Embryonic facial prominence (tissue), 1 donor: Measurements from ENCODE around the gene MTO1.
"Not testable (repeated sequence)": the region's sequence is repeated elsewhere in the genome, so short reads cannot be mapped to it uniquely, and the experiment has no call there.

Experiments used
- DNase-seq: peaks from one replicate; pipeline ENCODE4 v3.0.0-alpha.2; 2016; ENCODE audit errors: extremely low spot score

The MTO1 gene

GRCh38 chr6:73525546-73526330, 64.2 kb downstream of the MTO1 start:
- DNase-seq: no peak

DNA sequence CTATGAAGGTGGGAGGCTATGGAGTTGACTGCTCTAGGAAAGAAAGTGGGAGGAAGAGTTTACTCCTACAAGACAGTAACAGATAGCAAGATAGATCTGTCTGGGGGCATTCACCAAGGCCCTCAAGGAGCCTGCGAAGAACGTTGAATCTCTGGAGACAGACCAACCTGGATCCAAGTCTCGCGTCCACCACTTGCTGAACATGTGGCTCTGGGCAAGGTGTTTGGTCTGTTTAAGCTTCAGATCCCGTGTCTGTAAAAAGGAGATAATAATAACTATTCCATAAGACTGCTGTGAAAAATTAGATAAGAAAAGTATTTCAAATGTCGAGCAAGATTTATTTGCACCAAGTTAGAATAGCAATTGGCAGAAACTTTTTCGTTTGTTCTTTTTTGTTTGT, 67.4 kb downstream of the MTO1 start:
- DNase-seq: no peak

- DNase-seq: no peak
These were observed 70.8 kb downstream of the MTO1 start for GRCh38 chr6:73532293-73532692.

DNA sequence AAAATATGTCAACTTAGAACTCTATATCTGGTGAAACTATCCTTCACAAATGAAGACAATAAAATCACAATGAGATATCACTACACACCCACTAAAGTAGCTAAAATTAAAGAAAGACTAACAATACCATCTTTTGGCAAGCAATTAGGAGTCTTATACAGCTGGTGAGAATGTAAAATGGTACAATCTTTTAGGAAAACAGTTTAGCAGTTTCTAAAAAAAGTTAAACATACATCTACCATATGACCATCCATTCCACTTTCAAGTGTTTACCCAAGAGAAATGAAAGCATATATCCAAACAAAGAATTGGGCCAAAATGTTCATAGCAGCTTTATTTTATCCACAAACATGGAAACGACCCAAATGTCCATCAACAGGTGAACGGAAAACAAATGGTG, 73.1 kb downstream of the MTO1 start:
- DNase-seq: no peak

GRCh38 chr6:73537677-73538076, 76.1 kb downstream of the MTO1 start:
- no peak for DNase-seq

- DNase-seq: no peak
These were observed 76.7 kb downstream of the MTO1 start for GRCh38 chr6:73538116-73538779.

DNA sequence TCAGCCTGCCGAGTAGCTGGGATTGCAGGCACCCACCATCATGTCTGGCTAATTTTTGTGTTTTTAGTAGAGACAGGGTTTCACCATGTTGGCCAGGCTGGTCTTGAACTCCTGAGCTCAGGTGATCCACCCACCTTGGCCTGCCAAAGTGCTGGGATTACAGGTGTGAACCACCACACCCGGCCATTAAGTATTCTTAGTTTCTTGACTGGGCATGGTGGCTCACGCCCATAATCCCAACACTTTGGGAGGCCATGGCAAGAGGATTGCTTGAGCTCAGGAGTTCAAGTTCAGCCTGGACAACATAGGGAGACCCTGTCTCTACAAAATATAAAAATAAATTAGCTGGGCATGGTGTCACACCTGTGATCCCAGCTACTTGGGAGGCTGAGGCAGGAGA, 80.9 kb downstream of the MTO1 start:
- DNase-seq: not testable (repeated sequence)

- DNase-seq: no peak
These were observed 81.4 kb downstream of the MTO1 start for GRCh38 chr6:73542891-73543290.

DNA sequence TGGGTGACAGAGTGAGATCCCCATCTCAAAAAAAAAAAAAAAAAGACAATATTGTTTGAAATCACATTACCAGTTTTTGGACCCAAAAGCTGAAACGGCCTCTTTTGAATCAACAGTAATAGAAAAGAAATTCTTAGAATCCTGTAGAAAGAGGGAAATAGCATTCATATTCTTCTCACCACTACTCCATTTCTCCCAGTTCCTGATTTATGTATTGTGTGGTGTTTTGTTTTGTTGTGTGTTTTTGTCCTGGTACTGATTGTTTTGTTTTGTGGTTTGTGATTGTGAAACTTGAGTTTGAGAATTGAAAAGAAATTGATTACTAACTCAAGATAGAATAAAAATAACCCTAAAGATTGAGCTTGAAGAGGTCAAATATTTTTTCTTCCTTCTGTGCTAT, 85.5 kb downstream of the MTO1 start:
- DNase-seq: no peak

DNA sequence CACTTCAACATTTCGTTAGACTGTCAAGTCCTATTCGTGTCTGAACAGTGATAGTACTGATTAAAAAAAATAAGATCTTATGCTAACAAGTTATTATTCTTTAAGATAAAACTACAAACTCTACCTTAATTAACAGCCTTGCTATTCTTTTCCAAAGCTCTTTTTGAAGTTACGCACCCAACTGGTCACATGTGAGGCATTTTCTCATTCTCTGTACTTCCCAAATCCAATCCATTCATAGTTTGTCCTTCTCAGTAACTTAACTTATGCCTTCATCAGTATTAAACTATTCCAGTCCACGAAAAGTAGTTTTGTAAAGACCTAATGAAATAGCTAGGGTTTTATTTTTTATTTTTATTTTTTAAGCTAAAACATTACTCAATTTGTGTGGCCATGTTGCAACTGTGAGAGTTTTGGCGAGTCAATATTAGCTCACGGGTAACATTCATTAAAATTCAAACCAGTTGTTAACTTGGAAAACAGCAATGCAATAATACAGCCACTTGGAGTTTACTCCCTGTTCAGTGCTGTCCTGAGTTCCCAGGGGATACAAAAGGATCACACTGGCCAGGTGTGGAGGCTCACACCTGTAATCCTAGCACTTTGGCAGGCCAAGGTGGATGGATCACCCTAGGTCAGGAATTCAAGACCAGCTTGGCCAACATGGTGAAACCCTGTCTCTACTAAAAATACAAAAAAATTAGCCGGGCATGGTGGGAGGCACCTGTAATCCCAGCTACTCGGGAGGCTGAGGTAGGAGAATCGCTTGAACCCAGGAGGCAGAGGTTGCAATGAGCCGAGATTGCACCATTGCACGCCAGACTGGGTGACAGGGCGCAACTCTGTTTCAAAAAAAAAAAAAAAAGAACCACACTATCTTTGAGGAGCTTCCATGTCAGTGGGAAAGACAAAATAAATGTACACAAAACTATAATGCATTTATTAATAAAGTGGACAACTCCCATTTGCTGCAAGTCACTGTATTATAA, 87.2 kb downstream of the MTO1 start:
- DNase-seq: no peak

DNA sequence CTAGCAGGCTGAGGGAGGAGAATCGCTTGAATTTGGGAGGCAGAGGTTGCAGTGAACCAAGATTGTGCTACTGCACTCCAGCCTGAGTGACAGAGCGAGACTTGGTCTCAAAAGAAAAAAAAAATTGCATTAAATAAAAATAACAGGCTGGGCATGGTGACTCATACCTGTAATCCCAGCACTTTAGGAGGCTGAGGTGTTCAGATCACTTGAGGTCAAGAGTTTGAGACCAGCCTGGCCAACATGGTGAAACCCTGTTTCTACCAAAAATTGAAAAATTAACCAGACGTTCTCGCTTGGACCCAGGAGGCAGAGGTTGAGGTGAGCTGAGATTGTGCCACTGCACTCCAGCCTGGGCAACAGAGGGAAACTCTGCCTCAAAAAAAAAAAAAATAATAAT, 89.6 kb downstream of the MTO1 start:
- DNase-seq: not testable (repeated sequence)

DNA sequence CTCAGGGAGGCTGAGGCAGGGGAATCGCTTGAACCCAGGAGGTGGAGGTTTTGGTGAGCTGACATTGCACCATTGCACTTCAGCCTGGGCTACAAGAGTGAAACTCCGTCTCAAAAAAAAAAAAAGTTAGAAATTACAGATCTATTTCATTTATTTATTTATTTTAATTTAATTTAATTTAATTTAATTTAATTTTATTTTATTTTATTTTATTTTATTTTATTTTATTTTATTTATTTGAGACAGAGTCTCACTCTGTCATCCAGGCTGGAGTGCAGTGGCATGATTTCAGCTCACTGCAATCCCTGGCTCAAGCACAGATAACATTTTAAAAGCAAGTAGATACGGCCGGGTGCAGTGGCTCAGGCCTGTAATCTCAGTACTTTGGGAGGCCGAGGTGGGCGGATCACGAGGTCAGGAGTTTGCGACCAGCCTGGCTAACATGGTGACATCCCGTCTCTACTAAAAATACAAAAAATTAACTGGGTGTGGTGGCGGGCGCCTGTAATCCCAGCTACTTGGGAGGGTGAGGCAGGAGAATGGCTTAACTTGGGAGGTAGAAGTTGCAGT, 93.9 kb downstream of the MTO1 start:
- DNase-seq: not testable (repeated sequence)

DNA sequence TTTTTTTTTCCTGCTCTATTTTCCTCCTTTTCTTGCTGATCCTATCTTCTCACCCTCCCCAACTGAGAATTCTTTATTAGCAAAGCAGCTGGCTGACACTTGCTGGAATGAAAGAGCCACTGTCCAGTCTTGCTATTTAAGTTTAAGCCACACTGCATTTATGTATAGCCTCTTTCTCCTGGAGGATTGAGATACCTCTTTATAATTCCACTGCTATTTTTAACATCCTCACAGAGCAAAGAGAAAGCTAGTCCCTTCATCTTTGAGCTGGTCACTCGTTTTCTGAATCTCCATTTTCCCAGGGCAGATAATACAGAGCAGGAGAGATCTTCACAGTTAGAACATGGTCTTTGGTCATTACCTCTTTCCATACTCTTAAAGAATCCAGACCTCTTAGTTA, 95.3 kb downstream of the MTO1 start:
- DNase-seq: no peak
